ENCODE data around the gene CHD9NB.

Gene CHD9NB

DNA sequence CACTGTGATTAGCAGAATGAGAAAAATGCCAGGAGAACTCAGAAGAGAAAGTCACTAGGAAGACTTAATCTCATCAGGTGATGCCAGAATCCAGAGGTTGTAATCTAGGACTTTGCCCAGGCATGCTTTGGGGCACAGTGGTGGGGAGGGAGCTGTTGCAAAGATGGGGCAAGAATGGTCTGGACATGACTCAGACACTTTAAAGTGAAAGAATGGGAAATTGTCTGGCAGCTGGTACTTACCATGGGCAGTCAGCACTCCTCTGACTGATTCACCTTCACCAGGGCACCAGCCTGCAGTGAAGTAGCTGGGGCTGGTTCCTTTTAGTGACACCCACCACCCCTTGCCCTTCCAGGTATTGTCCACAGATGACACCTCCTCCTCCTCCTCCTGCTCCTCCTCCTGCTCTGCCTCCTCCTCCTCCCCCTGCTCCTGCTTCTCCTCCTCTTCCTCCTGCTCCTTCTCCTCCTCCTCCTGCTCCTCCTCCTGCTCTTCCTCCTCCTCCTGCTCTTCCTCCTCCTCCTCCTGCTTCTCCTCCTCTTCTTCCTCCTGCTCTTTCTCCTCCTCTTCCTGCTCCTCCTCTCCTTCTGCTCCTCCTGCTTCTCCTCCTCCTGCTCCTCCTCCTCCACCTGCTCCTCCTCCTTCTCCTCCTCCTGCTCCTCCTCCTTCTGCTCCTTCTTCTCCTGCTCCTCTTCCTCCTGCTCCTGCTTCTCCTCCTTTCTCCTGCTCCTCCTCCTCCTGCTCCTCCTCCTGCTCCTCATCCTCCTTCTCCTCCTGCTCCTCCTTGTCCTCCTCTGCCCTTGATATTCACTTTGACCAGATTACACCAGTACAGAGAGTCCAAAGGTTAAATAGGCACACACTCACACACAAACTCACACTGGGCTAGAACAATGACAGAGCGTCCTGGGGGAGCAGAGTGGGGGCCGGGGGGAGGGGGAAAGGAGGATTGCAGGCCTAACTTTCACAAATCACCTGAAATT, at the start of gene CHD9NB:
TSS of gene CHD9NB (minus strand) at position 379 of the 983 bp plus-strand sequence. CDS start 8,739 bp downstream, outside the sequence.
- no peak for DNase-seq

DNA sequence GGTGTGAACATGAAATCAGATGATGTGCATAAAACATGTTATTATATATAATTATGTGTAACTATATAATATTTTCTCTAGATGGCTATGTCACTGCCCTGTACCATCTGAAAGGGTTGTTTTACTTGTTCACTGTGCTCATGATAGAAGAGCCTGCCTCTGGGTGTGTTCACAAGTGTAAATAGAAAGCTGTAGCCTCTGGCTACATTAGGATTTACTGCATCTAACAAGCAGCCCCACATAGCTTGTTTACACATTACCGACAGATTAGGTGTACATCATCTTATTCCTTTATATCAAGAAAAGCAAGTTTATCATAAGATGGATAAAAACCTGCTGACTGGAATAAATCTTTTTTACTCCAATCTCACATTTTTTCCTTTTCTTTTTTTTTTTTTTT, 48.2 kb upstream of the CHD9NB start:
- no peak for DNase-seq

DNA sequence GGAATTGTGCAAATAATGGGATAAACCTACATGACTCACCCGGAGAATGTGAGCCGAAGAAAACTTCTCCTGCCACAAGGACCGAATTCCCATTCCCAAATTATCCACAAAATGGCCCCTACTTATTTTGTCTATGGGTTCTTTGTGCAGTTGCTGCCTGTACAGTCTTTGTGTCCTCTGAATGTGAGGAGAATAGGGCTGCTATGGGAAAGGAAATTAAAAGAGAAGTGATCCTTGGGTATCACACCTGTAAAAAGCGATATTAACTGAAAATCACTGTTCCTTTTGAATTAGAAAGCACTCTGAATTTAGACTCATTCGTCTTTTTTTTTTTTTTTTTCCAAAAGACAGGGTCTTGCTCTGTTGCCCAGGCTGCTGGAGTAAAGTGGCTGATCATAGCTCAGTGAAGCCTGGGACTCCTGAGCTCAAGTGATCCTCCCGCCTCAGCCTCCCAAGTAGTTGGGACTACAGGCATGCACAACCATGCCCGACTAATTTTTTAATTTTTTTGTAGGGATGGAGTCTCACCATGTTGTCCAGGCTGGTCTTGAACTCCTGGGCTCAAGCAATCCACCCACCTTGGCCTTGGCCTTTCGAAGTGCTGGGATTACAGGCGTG, 47.5 kb upstream of the CHD9NB start:
- no peak for DNase-seq

DNA sequence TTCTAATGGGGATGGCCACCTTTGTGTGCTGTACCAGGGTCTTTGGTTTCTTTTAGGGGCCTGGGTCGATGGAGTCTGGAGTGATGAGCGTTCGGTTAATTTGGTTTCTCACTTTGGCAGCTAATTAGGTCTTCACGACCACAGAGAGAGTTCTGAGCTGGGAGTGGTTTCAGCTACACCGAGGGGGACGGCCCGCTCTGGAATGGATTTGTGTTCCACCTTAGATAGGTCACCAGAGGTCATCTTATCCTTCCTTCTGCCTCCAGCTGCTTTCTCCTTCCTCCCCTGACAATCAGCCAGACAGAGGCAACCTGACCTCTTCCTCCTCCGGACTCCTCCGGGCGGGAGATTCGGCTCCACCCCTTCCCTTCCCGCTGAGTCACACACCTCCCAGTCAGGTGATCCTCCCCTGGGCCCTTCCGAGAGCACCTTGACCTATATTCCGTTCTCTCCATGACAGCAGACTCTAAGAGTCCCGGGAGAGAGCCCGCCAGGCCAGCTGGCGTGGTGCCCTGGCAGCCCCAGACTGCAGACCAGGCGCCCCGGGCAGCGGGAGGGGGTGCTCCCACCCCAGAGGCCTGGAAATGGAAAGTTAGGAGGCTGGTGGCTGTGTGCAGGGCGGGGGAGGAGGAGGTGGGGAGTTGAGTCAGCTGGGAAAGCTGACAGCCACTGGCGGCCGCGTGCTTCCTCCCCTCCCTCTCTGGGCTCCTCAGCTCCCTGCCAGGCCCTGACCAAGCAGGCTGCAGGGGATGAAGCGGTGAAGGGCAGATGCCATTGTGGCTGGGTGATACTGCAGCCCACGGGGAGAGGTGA, 46.8 kb upstream of the CHD9NB start:
- peak; percentile 87 for DNase-seq

GRCh38 chr16:53098526-53099317, 46.0 kb upstream of the CHD9NB start:
- DNase-seq, result peak; percentile 80

DNA sequence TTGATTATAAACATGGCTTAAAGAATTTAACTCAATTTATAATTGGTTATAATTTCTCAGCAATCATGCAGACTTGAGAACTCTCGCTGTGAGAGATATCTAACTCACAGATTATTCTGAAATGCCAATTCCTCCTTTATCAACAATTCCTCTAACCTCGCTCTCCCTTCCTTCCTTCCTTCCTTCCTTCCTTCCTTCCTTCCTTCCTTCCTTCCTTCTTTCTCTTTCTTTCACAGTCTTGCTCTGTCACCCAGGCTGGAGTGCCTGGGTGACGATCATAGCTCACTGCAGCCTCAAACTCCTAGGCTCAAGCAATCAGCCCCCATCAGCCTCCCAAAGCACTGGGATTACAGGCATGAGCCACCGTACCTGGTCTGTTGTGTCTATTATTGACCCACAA, 44.5 kb upstream of the CHD9NB start:
- DNase-seq, result no peak

GRCh38 chr16:53094013-53094630, 41.4 kb upstream of the CHD9NB start:
- DNase-seq, result peak; percentile 66

- no peak for DNase-seq
Measured at GRCh38 chr16:53093162-53093744, 40.6 kb upstream of the CHD9NB start.

DNA sequence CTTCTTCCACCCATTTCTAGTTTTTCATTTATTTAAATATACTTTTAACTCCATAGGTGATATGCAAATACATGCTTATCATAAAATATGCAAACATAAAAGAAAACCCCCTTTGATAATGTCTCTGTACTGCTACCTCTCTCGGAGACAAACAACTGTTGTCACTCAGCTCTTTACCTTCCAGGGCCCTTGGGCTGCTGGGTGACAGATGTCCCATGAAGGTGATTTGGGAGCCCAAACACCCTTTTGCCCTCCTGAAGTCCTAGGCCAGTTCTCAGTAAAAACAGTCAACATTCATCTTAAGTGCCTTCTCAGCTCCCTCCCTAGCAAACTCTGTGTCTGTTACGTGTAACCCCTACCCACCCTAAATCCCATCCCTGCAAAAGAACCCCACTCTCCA, 39.6 kb upstream of the CHD9NB start:
- DNase-seq, result no peak

- DNase-seq, result no peak
Measured at GRCh38 chr16:53091466-53092211, 38.9 kb upstream of the CHD9NB start.

DNA sequence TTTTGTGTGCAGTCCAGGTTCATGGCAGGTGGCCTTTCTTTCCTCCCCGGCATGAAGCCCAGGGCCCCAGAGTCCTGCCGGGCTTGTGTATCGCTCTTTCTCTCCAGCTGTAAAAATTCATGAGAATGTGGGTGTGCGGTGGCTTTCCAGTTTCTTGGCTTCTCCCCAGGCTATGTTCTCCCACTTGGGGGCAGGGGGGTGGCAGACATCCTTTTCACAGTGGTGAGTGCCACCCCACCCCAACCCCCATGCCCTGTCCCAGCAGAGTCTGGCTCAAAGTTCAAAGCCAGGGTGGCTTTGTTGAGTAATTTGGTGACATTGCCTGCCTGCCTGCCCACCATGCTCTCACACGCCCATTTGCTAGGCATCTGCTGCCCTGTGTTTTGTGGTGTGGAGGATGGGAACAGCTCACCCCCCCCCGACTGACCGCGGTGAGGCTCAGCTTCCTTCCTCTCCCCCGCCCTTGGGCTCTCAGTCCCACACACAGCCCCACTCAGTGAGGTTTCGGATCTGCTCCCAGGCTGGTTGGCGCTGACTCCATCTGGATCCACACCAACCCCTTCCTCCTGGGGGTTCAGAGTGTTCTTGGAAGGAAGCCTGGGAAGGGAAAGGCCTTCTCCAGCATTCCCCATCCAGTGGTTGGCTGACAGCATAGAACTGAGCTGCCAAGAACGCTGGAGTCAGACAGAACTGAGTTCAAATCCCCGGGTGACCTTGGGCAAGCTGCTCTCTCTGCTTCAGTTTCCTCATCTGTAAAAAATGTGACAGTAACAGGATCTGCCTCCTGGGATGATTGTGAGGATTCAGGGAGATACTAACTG, 38.1 kb upstream of the CHD9NB start:
- DNase-seq, result no peak

GRCh38 chr16:53090286-53090590, 37.5 kb upstream of the CHD9NB start:
- no peak for DNase-seq

- no peak for DNase-seq
Measured at GRCh38 chr16:53089434-53090285, 37.0 kb upstream of the CHD9NB start.

- no peak for DNase-seq
Measured at GRCh38 chr16:53087101-53087500, 34.4 kb upstream of the CHD9NB start.

DNA sequence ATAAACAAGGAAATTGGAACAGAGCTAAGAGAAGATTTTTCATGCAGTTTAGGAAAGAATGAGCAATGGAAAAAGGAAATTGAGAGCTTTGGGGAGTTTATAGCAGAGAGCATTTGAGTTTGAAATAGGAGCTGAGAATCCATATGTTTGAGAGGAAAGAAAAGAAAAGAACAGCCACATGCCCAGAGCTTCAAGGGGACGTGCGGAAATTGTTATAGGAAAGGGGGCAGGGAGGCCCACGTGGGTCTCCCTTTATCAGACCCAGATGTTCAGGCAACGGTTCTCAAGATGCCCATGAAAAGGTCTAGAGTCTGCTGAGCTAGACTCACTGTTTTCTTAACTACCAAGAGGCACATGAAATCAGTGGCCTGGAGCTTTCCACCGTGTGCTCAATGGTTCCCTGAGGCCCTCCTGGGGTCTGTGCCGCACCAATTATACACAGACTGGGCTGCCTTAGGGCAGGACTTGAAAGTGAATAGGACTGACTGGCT, 33.3 kb upstream of the CHD9NB start:
- no peak for DNase-seq

DNA sequence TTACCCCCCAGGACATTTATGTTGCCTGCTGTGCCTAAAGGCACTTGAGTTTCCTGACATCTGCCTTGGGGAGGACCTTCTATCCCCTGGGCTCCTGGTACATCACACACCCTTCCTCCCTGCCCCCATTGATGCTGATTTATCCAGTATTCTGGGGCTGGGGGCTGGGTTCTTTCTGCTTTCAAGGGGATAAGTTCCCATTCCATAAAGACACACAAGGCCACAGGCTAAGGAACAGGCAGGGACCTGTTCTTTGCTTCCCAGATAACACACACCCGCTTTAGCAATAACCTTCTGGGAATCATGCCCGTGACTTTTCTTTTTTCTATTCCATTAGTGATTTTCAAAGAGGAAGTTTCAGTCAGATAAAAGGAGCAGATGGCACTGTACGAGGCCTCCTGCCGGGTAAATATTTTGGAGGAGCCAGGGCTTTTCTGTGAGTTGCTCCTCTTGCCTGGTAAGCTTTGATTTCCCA, 32.7 kb upstream of the CHD9NB start:
- DNase-seq, result no peak

GRCh38 chr16:53084746-53085334, 32.1 kb upstream of the CHD9NB start:
- DNase-seq, result no peak

- DNase-seq, result no peak
Measured at GRCh38 chr16:53084141-53084541, 31.4 kb upstream of the CHD9NB start.

Data from activated effector memory CD4-positive, alpha-beta T cell treated with anti-CD3 and anti-CD28 coated beads, Interleukin-2, amount 50 U/mL, for 16 hours (primary cell).